NCI-H2196 treated with DMSO at 0.1 percent for 48 hours (cell line): Measurements from ENCODE around the gene ARHGAP24.

Experiments
- DNase-seq: peaks from one replicate; lab custom pipeline; 2025; ENCODE audit not compliant: unreplicated experiment; lab: John Stamatoyannopoulos, UW

Gene ARHGAP24

DNA sequence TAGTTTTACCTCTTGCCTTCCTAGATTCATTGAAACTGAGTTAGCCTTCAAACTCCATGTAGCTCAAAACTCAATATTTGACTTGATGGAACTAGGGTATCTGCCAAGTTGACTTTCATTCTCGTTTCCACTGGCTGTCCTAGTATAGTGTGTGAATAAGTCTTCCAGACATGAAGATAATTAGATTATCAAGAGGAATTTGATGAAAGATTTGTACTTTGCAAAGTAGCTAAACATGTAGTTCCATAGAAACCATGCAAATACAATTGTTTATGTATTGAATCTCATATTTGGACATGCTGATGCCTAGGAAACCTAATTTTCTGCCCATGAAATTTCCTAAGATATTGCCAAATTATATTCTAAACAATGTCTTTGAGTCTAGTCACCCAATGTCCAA is 297.5 kb downstream of the ARHGAP24 start:
- DNase-seq, result no peak

DNA sequence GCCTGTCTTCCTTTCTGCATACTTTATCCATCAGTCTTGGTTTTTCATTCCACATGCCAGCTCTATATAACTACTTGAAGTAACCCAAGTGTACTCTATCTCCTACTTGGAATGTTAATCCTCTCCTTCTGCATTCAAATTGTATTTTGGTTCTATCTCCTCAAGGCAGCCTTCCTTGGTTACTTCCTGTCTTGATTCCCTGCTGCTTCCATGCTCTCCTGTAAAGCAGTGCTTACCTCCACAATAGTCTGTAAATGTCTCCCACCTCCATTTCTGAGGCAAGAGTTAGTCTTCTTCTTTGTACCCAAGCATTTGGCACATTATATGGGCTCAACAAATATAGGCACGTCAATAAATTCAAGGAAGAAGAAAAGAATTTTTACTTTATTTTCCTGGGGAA is 298.4 kb downstream of the ARHGAP24 start:
- DNase-seq, result no peak

DNA sequence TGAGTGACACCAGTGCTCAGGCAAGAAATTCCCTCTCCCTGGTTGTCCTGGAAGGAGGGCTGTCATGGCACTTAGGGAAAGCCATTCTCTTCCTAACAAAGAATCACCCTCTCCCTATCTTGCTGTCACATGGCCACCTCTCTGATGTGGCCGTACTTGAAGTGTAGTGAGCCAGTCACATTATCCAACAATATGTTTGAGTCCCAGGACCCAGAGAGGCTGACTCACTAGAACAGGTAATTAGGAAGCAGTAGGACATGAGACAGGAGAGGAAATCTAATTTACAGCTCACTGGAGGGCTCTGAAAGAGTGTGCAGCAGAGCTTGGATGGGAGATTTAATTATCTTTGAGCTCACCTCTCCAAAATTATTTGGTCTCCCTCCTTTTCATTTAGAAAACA is 299.1 kb downstream of the ARHGAP24 start:
- DNase-seq, result no peak

DNA sequence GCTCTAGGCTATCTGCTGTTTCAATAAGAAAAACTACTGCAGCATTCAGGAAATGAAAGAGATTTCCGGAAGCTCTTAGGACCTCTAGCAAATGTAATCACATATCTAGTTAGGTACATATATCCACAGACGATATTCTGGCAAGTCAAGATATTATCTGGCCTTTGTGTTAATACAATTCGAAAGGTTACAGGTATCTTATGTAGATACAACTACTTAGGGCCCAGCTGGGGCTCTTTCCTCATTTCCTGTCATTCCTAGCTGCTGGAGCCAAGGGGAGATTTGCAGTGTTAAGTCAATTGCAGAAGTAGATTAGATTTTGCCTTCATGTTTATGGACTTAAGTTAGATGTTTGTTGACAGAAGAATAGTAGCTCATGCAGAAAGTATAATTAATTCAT is 299.5 kb downstream of the ARHGAP24 start:
- no peak for DNase-seq

DNA sequence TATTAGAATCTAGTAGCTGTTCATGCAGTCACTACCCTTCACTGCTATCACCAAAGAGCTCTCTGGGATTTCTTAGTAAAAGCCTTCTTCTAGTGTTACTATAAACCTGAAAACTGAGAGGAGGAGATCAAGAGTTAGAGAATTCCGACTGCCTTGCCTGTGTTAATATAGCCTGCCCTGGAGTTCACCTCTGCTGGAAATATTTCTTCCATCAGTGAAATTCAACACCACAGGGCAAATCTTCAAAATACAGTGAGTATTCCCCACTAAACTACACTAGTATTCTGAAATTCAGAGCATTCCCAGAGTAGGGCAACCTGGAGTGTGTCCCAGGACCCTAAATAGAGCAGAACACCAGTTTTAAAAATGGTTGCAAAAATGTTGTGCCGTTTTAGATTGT is 301.1 kb downstream of the ARHGAP24 start:
- no peak for DNase-seq

DNA sequence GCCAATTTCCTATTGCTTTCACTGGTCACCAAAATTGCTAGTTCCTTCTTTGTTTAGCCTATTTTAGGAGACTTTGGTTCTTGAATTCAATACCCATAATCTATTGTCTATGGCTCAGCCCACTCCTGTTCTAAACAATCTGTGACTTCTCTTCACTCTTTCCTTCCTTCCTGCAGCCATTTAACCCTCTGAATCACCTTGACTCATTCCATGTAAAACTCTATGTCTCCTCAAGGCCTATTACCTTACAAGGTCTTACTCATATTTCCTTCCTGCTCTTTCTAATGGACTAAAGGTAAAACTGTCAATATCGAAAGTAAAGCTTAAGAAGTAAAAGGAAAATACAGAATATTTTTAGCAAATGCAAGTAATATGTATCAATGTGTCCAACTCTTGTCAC is 301.6 kb downstream of the ARHGAP24 start:
- no peak for DNase-seq

DNA sequence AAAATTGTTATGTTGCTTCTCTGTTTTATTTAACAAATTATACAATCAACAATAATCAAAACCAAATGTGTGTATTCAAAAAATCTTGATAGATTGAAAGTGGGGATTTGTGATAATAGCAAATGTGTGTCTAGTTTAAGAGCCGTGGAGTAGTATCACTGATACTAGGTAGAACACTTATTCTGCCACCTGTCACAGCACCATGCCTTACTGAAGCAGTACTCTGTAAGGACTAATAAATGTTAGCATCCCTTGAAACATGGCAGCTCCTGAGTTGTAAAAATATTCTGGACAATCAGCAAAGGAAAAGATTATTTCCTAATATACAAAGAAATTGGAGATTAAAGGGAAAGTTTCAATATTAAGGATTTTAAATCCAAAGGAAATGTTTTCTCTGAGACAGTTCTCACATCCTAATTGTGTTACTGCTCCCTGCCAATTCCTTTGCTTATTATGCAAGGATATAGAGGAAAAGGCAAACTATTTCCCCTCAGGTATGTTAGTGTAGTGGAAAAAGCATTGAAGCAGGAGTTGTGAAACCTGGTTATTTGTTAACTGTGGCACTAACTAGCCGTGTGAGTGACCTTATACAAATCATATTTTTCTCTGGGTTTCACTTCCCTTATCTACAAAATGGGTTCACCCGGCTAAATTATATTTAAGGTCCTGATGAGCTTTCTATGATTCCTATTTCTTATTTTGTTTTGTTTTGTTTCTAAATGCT is 303.1 kb downstream of the ARHGAP24 start:
- DNase-seq, result no peak

DNA sequence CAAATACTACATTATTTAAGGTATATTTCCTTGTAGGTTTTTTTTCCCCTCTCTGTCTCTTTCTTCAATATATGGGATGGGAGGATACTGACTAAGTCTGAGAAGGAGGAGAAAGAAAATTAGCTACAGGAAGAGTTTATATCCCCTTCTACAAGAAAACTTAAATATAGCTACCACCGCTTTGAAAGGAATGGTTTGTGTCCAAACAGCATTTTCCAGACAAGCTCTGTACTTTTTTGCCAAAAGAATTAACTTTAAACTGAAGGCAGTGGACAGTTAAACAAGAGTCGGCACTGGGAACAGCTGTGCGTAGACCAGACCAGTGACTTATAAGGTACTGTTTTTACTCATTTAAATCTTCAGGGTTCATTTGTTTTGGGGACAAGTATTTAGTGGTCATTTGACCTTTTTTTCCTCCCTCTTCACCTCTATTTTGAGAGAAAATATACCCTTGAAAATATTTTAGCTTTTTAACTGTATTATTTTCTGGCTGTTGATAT is 303.7 kb downstream of the ARHGAP24 start:
- no peak for DNase-seq

DNA sequence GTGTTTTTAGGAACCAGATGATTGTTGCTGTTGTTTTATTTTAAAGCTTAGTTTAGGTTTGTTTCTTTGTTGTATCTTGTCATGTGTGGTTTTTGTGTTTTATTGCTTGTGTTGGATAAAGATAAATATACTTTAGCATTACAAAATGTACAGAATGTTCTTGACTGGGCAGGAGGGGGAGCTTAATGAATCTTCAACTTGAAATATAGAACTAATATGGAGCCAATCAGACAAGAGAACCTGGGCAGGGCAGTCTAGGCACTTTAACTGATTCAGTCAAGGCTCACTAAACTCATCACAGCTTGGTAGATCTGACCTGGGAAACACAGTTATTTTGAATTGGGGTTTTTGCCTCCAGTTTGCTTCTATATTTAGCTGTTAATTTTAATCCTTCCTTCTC is 304.2 kb downstream of the ARHGAP24 start:
- no peak for DNase-seq

DNA sequence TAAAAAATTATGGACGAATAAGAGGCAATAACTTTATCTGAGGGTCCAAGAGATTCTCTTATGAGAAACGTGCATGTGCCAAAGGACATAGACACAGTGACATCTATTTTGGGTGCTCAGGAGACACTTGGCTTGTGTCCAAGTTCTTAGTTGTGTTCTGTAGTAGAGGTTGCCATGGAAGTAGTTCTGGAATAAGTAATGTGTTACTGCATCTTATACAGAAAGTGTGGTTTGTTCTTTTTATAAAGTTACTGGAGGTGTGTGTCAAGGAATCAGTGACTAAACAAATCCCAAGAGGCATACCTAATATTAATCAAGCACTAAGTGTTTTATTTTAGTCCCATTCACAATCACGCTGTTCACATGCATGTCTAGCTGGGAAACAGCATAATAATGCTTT is 305.7 kb downstream of the ARHGAP24 start:
- DNase-seq, result no peak

DNA sequence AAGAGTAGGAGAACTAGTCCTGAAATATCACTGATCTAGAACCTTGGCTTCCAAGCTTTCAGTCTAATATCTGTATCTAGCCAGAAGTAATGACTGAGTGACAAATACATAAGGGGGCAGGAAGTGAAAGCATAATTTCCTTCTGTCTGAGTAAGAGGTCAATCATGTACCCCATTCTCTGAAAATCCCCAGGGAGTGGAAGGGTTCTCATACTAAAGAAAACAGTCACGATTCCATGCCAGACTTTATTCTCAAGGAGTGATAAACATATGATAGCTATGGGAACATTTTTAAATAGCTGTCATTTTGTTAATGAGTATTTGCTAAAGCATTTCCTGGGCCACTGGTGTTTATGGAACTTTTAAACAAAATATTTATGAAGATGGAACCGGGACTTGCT is 308.5 kb downstream of the ARHGAP24 start:
- DNase-seq, result no peak

DNA sequence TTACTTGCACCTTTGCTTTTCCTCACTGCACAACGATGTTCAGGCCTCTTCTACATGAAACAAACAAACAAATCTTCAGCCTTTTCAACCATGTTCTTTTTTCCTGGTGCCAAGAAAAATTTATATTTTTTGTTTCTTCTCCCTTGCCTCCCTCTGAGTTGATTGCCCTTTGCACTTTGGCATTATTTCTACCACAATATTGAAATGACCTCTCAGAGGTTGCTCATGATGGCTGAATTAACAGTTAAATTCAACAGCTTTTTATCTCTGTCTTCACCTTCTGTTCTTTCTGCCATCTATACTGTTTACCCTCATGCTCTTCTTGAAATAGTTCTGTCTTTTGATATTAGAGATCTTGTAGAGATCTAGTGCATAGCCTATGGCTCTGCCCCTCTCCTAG is 308.9 kb downstream of the ARHGAP24 start:
- no peak for DNase-seq

DNA sequence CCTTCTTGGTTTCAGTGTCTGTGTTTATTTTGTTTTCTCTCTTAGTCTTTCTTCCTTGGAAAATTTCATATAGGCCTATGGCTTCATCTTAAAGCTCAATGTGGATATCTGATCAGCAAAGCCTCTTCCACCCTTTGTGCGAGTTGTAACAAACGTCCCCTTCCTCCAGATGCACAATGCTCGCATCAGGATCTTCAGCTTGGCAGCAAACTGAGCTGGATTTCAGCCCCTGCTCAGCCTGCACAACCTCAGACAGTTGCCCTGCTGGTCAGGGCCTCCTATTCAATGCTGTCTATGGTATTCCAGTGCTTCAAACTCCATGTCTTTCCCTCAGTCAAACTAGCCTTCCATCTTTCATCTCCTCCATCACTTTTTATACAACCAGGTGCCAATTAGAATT is 309.4 kb downstream of the ARHGAP24 start:
- DNase-seq, result no peak

DNA sequence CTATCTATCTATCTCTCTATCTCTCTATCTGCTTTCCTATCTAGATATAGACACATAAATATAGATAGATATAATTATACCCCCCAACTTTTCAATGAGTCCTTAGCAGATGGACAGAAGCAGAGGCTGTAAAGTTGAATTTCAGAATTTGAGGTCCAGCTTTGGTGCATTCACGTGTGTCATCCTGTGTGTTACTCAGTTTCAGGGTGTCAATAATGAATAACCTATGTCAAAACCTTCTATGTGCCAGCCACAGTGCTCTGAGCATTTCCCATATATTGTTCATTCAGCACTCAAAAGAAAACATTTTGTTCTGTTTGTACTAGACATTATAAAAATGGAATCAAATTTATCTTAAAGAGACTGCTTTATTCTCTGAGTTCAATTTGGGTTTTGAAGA is 310.0 kb downstream of the ARHGAP24 start:
- no peak for DNase-seq

DNA sequence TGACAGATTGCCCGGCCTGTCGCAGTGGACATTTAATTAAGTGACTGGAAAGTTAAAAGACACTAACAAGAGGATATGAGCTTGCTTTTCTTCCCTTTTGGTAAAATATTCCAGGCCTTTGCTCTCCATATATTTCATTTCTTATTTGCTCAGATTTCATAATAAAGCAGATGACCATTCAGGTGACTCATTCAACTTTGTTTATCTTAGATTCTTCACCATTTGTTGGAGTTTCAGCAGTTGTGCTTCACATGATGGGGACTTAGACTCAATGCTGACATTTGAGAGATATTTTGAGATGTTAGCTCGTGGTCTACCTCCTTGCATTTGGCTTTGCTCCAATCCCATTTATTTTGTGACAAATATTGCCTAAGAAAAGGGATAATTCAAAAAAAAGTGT is 312.2 kb downstream of the ARHGAP24 start:
- no peak for DNase-seq

DNA sequence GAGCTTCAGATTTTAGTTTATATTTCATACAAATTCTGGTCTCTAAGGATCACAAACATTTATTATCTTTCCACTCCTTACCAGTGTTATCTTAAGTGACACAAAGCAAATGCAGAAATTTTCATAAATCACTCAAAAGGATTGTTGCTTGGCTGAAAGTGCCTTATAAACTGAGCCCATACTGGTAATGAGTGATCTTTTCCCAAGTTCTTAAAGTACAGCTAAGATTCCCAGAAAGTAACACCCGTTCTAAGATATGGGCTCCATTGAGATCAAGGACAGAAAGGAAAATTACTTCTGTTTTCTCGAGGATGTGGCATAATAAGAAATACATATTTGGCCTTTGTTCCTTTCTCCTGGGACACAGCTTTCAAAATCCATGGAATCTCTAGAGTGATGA is 313.7 kb downstream of the ARHGAP24 start:
- no peak for DNase-seq

DNA sequence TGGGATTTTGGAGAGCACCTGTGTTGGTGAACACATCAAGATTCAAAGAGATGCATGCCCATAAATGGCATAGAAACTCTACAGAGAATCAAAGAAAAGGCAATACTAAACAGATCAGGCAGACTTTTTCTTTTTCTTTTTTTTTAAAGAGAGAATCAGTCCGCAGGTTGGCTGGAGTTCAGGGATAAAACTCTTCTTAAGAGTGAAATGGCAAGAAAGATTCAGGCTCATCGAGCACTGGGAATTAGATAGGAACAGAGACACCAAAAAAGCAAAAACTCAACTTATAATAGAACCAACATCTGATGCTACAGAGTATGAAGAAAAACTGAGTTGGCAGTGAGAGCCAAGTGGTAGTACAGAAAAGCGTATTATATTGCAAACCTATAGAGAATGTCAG is 314.3 kb downstream of the ARHGAP24 start:
- DNase-seq, result no peak

DNA sequence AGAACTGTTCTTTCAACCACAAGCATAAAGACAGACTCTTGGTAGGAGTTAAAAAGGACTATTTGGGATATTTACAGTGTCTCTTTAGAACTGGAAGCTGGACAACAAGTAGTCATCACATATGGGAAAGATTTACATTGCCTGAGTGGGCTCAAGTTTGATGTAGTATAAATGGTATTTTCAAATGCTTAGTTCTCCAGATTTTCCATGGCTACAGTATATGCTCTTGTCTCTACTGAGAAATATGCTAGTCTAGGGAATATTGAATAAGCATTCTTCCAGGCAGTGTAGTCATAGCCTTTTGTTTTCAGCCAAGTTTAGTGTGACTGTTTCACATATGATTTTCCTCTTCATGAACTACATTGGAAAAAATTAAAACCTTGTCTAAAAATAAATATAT is 315.6 kb downstream of the ARHGAP24 start:
- no peak for DNase-seq

DNA sequence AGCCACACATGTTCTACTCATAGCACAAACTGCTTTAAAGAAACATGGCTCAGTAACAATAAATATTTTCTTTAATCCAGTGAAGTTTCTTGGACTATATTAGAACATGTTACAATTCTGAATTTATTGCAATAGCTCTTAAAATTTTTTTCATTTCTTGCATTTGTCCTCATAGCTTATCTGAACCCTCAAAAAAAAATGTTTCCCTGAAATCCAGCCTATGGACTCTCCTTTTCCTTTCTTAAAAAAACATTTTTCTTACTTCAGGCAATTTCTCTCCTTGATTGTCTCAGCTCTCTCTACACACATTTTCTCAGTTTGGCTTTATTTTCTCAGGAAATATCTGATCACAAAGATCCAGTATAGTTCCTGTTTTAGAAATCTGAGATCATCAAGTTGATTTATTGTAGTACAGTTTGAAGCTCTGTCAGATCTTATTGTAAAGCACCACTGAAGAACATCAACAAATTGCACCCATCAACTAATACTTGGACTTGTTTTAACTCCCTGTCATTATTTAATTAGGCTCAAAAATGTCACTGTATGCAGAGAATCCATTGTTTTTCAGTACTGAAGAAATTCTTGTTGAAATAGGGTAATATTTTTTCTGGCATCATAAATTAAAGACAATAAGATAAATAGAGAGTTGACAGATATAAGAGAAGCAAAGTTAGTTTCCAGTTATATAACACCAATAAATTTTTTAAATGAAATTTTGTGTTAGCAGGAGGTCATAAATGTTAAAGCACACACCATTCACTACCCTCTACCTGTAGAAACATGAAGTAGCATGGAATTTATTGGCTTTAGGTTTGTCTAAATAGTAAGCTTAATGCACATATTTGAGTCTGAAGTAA is 317.7 kb downstream of the ARHGAP24 start:
- no peak for DNase-seq

DNA sequence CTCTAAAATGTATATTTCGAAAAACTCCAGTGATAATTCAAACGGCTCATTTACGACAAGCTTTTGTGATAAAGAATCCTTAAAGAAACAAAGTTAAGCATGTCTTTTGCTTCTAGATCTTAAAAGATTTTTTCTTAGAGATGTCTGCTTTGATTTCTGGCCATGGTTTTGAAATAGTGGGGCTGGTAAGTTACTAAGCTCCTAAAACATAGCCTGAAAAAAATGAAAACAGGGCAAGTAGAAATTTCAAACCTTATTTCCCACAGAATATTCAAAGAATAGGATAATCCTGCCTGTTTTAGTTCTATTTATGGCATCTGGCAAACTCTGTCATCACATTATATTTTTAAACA is 318.3 kb downstream of the ARHGAP24 start:
- no peak for DNase-seq

DNA sequence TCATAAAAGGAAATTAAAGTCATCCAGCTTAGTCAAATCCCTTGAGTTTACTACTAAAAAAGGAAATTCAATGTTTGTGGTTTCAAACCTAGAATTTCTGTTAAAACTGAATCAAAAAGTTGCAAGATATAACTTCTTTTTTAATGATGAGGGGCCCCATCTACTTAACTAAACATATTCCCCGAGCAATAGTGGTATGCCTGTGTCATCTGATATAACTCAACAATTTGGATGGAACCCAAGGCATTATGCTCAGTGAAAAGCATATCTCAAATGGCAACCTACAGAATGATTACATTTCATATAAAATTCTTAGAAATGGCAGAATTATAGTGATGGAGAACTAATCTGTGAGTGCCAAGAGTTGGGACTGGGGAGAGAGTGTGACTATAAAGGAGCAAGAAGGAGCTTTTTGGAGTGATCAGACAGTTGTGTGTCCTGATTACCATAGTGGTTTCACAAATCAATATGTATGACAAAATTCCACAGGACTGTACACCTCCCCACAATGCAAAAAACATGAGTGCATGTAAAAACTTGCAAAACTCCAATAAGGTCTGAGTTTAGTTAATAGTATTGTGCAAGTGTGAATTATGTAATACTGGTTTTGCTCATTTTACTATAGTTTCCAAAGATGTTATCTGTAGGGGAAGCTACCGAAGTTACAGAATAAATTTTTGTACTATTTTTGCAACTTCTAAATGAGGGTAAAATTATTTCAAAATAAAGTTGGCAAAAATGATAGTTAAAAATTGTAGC is 323.2 kb downstream of the ARHGAP24 start:
- no peak for DNase-seq

DNA sequence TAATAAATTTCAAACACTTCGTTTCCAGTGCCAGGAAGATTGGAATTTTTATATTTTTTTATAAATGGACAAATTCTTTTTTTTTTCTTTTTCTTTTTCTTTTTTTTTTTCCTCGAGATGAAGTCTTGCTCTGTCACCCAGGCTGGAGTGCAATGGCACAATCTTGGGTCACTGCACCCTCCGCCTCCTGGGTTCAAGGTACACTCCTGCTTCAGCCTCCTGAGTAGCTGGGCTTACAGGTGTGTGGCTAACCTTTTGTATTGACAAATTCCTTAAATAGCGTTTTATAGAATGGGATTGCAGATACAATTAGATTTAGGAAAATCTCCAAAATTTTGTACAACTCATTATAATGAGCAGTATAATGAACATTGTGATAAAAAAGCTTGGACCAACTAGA is 328.9 kb downstream of the ARHGAP24 start:
- no peak for DNase-seq
